Gastrocnemius medialis (tissue), 4 donors: ENCODE data around the gene MPDU1. TPM values are rescaled to one million over a fixed set of nuclear protein-coding genes. Genes with fewer than 3 reads are reported as not detected.
"Not testable (repeated sequence)": the region's sequence is repeated elsewhere in the genome, so short reads cannot be mapped to it uniquely, and the experiment has no call there.

ENCODE experiments used
- ATAC-seq, 2 donors: fragments of 150-250 bp; one replicate each; pipeline ENCODE4 v1.9.1; 2016
- DNase-seq, 2 donors: peaks; one replicate each; pipeline ENCODE4 v3.0.0-alpha.2; 2019
- H3K27ac ChIP-seq, 4 donors: fragments of 200-600 bp; sonication (generic); 1 replicate in 1 of 4; 2 replicates in 3 of 4; pipeline ENCODE4 v1.5.1; 2016 to 2018; ENCODE audit warnings: mild to moderate bottlenecking in 2 of 4, moderate library complexity in 1 of 4
- H3K27me3 ChIP-seq, 3 donors: fragments of 200-600 bp; sonication (generic) in 2 of 3; 1 replicate in 1 of 3; 2 replicates in 2 of 3; pipeline versions ENCODE4 v1.5.1 to v1.6.0; 2016 to 2019; ENCODE audit warnings: mild to moderate bottlenecking in 1 of 3, moderate library complexity in 1 of 3
- H3K36me3 ChIP-seq, 2 donors: fragments of 200-600 bp; sonication (generic) in 1 of 2; one replicate each; pipeline ENCODE4 v1.5.1; 2017 to 2018
- H3K4me1 ChIP-seq, 2 donors: fragments of 200-600 bp; sonication (generic) in 1 of 2; one replicate each; pipeline ENCODE4 v1.5.1; 2016 to 2017; ENCODE audit warnings: mild to moderate bottlenecking in 2 of 2
- H3K4me3 ChIP-seq, 4 donors: fragments of 200-600 bp; sonication (generic) in 3 of 4; 1 replicate in 1 of 4; 2 replicates in 3 of 4; pipeline ENCODE4 v1.5.1; 2016 to 2019; ENCODE audit warnings: mild to moderate bottlenecking in 2 of 4
- H3K9me3 ChIP-seq, 3 donors: fragments of 200-600 bp; sonication (generic) in 2 of 3; 1 replicate in 1 of 3; 2 replicates in 2 of 3; pipeline ENCODE4 v1.5.1; 2016 to 2019
- CTCF ChIP-seq, 5 experiments: fragments of 450-650 bp in 3 of 5; fragments of 200-600 bp in 2 of 5; sonication (generic) in 2 of 5; IDR thresholded peaks in 4 of 5; conservative IDR thresholded peaks in 1 of 5; 1 replicate in 4 of 5; 2 replicates in 1 of 5; pipeline ENCODE4 v1.5.1; 2016 to 2019; ENCODE audit warnings: antibody characterized with exemption in 5 of 5, mild to moderate bottlenecking in 3 of 5, moderate library complexity in 3 of 5
- POLR2A ChIP-seq, 2 donors: fragments of 450-650 bp; IDR thresholded peaks; one replicate each; pipeline ENCODE4 v1.6.1; 2017; ENCODE audit warnings: antibody characterized with exemption in 2 of 2, mild to moderate bottlenecking in 2 of 2, moderate library complexity in 2 of 2
- in situ Hi-C, 4 donors: fragments of 200-750 bp; cut with MboI; loops; one replicate each; pipeline versions ENCODE4 v1.15.0 to v1.8.0; 2017; ENCODE audit warnings: low sequenced_read_pairs in 4 of 4
- intact Hi-C: fragments of 100-400 bp; cut with DNase I; formaldehyde crosslinking; loops from one replicate; pipeline ENCODE4 v1.15.1; 2023; ENCODE audit warnings: low total_unique reads
- total RNA-seq, 4 donors: library from RNA; depleted of rRNA; stranded (reverse); fragments of >200 nt; gene quantifications; one replicate each; pipeline versions ENCODE4 v1.1.0 to v1.2.3, GENCODE V29; 2016

The MPDU1 gene
- total RNA-seq, 4 donors from 2014 or later, result 55.9 to 157 (median 101) TPM

GRCh38 chr17:7620835-7621234 lies 37.2 kb downstream of the MPDU1 start:
- DNase-seq (no peak), ATAC-seq (no peak)
- no peaks in the 10 kb centered on the region for H3K9me3 ChIP-seq
- no peaks in the 10 kb centered on the region for H3K27me3 ChIP-seq
- in situ Hi-C loops, result no loop called here
- H3K4me1 ChIP-seq, result no peaks in the 10 kb centered on the region
- peaks cover 0 to 3% of the 10 kb centered on the region in 2 donors for H3K36me3 ChIP-seq
- no peak overlapping the region for H3K4me3 ChIP-seq
- intact Hi-C loops, result no loop called here
- no peak overlapping the region for H3K27ac ChIP-seq
- TF ChIP-seq CTCF (IDR thresholded peaks at IDR 0.05 in 4 of 5, conservative IDR thresholded peaks at IDR 0.05 in 1 of 5) (no peak), POLR2A (IDR thresholded peaks at IDR 0.05) (no peak)

GRCh38 chr17:7623661-7624060 lies 40.0 kb downstream of the MPDU1 start:
- TF ChIP-seq POLR2A (IDR thresholded peaks at IDR 0.05), result no peak
- no peak overlapping the region for H3K27ac ChIP-seq
- intact Hi-C loops (no loop called here), in situ Hi-C loops (no loop called here)
- DNase-seq (no peak), ATAC-seq (no peak)
- H3K9me3 ChIP-seq, result no peaks in the 10 kb centered on the region
- H3K27me3 ChIP-seq, result no peaks in the 10 kb centered on the region
- H3K4me3 ChIP-seq, result no peak overlapping the region
- H3K4me1 ChIP-seq, result peaks cover 8% of the 10 kb centered on the region in 2 donors
- H3K36me3 ChIP-seq, result peaks cover 0 to 9% of the 10 kb centered on the region in 2 donors

GRCh38 chr17:7625749-7626148 lies 42.1 kb downstream of the MPDU1 start:
- not testable (repeated sequence) for H3K9me3 ChIP-seq, H3K4me3 ChIP-seq, H3K4me1 ChIP-seq, DNase-seq, ATAC-seq, H3K36me3 ChIP-seq, H3K27me3 ChIP-seq
- in situ Hi-C loops, result loop anchor here in 3 of 4 donors (5.0 kb wide), 2 partner anchors 57 to 62 kb away; partner anchors contain the start of genes TP53 (in 2 of the 3) and WRAP53 (in 2 of the 3)
- H3K27ac ChIP-seq, result peak overlapping the region in 2 of 4 donors; percentile 38 to 99
- intact Hi-C loops, result loop anchor here (5.0 kb wide), 1 partner anchor 207 kb away; the partner anchor contains the start of gene KDM6B

GRCh38 chr17:7626307-7626706 lies 42.7 kb downstream of the MPDU1 start:
- in situ Hi-C loops, result loop anchor here in 3 of 4 donors (5.0 kb wide), 2 partner anchors 56 to 61 kb away; partner anchors contain the start of genes TP53 (in 2 of the 3) and WRAP53 (in 2 of the 3)
- DNase-seq (peak in 1 of 2 donors; percentile 37), ATAC-seq (no peak)
- no peaks in the 10 kb centered on the region for H3K9me3 ChIP-seq
- H3K4me1 ChIP-seq, result peaks cover 8% of the 10 kb centered on the region in 2 donors
- no peaks in the 10 kb centered on the region for H3K27me3 ChIP-seq
- peak overlapping the region; percentile 93 to 99 (median 96) for H3K27ac ChIP-seq
- H3K36me3 ChIP-seq, result peaks cover 0 to 9% of the 10 kb centered on the region in 2 donors
- intact Hi-C loops, result loop anchor here (5.0 kb wide), 1 partner anchor 206 kb away; the partner anchor contains the start of gene KDM6B
- TF ChIP-seq POLR2A (IDR thresholded peaks at IDR 0.05), result no peak
- no peak for TF ChIP-seq CTCF (IDR thresholded peaks at IDR 0.05 in 4 of 5, conservative IDR thresholded peaks at IDR 0.05 in 1 of 5)
- peak overlapping the region in 3 of 4 donors; percentile 74 to 90 (median 83) for H3K4me3 ChIP-seq

GRCh38 chr17:7626956-7627249 lies 43.3 kb downstream of the MPDU1 start:
- Histone ChIP-seq H3K36me3 (peaks cover 0 to 9% of the 10 kb centered on the region in 2 donors), H3K9me3 (no peaks in the 10 kb centered on the region), H3K27me3 (no peaks in the 10 kb centered on the region), H3K27ac (peak overlapping the region; percentile 93 to 99 (median 96)), H3K4me1 (peaks cover 8% of the 10 kb centered on the region in 2 donors), H3K4me3 (peak overlapping the region; percentile 74 to 90 (median 80))
- no peak for ATAC-seq
- in situ Hi-C loops (loop anchor here in 3 of 4 donors (5.0 kb wide), 2 partner anchors 55 to 60 kb away; partner anchors contain the start of genes TP53 (in 2 of the 3) and WRAP53 (in 2 of the 3)), intact Hi-C loops (loop anchor here (1.0 to 5.0 kb wide), 3 partner anchors 12 to 205 kb away; partner anchors contain the start of genes KDM6B and WRAP53)
- DNase-seq, result no peak
- no peak for TF ChIP-seq POLR2A (IDR thresholded peaks at IDR 0.05)
- no peak for TF ChIP-seq CTCF (IDR thresholded peaks at IDR 0.05 in 4 of 5, conservative IDR thresholded peaks at IDR 0.05 in 1 of 5)
